H1 (cell line): Measurements from ENCODE around the gene RNF224. TPM values are rescaled to one million over a fixed set of nuclear protein-coding genes. Genes with fewer than 3 reads are reported as not detected.

Source experiments
- CTBP2 ChIP-seq: IDR thresholded peaks from 2 replicates; pipeline ENCODE4 v1.7.0; 2011; ENCODE audit warnings: borderline replicate concordance, mild to moderate bottlenecking, moderate library complexity, mixed read lengths, low read length; ENCODE audit not compliant: insufficient read depth, insufficient read length
- EZH2 ChIP-seq: fragments of 200-600 bp; sonication (generic); IDR thresholded peaks from 2 replicates; pipeline ENCODE4 v1.7.1; 2012; ENCODE audit warnings: low read depth, mild to moderate bottlenecking, moderate library complexity, low read length, inconsistent platforms; ENCODE audit not compliant: severe bottlenecking
- GABPA ChIP-seq: IDR thresholded peaks from 2 replicates; pipeline ENCODE4 v1.6.1; 2011; ENCODE audit warnings: mild to moderate bottlenecking, low read length, moderate library complexity, borderline replicate concordance; ENCODE audit not compliant: insufficient read depth
- POLR2AphosphoS5 ChIP-seq: IDR thresholded peaks from 2 replicates; pipeline ENCODE4 v1.6.1; 2011; ENCODE audit warnings: low read depth, low read length
- RFX5 ChIP-seq: IDR thresholded peaks from 2 replicates; pipeline ENCODE4 v1.6.1; 2011; ENCODE audit warnings: low read depth, low read length, improper control_type of control experiment, borderline replicate concordance
- SP4 ChIP-seq: IDR thresholded peaks from 2 replicates; pipeline ENCODE4 v1.6.1; 2012; ENCODE audit warnings: low read length, inconsistent platforms
- TBP ChIP-seq: IDR thresholded peaks from 2 replicates; pipeline ENCODE4 v1.6.1; 2011; ENCODE audit warnings: low read depth, low read length, improper control_type of control experiment
- polyA plus RNA-seq, 7 experiments: library from polyadenylated mRNA; depleted of rRNA in 3 of 7; stranded (reverse) in 5 of 7; unstranded in 2 of 7; fragments of >200 nt in 5 of 7; fragments of 200-250 nt in 2 of 7; gene quantifications; 1 replicate in 5 of 7; 2 replicates in 1 of 7; 4 replicates in 1 of 7; pipeline versions ENCODE4 v1.2.1 to v1.2.3, GENCODE V29; 2011 to 2013; ENCODE audit warnings: missing spikeins in 2 of 7, mixed read lengths in 2 of 7
- total RNA-seq: library from RNA; stranded (reverse); fragmentation: NEBNext Ultra II Directional; extraction: Animal tissue kit (Norgen Biotek cat#: 25700); gene quantifications from 2 replicates; pipeline ENCODE4 v1.2.1, GENCODE V29; 2021
- TF ChIP-seq, protein P1 (sequence below): fragments of 300-600 bp; sonication (generic); IDR thresholded peaks from 2 replicates; pipeline ENCODE4 v1.7.1; 2012; ENCODE audit warnings: low read length, moderate library complexity, mild to moderate bottlenecking, inconsistent platforms; ENCODE audit not compliant: insufficient replicate concordance
- TF ChIP-seq, protein P2 (sequence below): IDR thresholded peaks from 2 replicates; pipeline ENCODE4 v1.6.1; 2012; ENCODE audit warnings: inconsistent platforms

Gene RNF224
- total and polyA plus RNA-seq, 2 of the 8 experiments (the other 6 are each of a cell fraction or from before 2014, with no cell fraction given): 0.24 TPM; not detected in 1

DNA sequence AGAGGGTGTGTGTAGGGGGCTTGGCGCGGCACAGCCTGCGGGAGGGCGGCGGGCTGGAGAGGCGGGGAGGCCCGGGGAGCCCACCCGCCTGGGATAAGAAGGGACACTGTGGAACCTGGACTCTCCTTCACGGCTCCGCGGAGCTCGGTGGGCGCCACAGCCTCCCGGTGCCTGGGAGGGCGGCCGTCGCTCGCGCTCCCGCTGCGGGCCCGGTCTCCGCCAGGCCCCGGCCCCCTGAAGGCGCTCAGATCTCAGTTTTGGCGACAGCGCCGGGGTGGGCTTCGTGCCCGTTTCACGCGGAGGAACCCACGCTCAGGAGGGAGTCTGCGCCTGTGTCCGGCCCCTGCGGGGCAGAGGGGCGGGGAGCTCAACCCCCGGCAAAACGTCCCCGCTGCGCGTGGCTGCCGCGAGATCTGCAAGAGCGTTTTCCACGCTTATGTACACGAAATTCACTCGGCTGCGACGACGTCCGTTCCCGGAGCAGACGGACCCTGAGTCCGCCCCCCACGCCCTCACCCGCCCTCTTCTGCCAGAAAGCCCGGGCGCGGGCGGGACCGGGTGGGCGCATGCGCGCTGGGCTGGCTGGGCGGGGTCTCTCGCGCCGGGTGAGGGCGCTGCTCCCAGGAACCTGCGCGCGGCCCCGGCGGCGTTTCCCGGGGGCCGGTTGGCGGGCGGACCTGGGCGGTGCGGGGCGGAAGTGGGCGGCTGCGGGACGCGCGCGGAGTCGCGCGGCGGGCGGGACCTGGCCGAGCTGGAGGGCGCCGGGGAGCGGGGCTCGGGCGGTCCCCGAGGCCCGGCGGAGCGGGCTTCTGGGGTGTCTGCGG lies 27.5 kb downstream of the RNF224 start, which contains the start of gene NELFB (continued):
- TF ChIP-seq, protein P1, sequence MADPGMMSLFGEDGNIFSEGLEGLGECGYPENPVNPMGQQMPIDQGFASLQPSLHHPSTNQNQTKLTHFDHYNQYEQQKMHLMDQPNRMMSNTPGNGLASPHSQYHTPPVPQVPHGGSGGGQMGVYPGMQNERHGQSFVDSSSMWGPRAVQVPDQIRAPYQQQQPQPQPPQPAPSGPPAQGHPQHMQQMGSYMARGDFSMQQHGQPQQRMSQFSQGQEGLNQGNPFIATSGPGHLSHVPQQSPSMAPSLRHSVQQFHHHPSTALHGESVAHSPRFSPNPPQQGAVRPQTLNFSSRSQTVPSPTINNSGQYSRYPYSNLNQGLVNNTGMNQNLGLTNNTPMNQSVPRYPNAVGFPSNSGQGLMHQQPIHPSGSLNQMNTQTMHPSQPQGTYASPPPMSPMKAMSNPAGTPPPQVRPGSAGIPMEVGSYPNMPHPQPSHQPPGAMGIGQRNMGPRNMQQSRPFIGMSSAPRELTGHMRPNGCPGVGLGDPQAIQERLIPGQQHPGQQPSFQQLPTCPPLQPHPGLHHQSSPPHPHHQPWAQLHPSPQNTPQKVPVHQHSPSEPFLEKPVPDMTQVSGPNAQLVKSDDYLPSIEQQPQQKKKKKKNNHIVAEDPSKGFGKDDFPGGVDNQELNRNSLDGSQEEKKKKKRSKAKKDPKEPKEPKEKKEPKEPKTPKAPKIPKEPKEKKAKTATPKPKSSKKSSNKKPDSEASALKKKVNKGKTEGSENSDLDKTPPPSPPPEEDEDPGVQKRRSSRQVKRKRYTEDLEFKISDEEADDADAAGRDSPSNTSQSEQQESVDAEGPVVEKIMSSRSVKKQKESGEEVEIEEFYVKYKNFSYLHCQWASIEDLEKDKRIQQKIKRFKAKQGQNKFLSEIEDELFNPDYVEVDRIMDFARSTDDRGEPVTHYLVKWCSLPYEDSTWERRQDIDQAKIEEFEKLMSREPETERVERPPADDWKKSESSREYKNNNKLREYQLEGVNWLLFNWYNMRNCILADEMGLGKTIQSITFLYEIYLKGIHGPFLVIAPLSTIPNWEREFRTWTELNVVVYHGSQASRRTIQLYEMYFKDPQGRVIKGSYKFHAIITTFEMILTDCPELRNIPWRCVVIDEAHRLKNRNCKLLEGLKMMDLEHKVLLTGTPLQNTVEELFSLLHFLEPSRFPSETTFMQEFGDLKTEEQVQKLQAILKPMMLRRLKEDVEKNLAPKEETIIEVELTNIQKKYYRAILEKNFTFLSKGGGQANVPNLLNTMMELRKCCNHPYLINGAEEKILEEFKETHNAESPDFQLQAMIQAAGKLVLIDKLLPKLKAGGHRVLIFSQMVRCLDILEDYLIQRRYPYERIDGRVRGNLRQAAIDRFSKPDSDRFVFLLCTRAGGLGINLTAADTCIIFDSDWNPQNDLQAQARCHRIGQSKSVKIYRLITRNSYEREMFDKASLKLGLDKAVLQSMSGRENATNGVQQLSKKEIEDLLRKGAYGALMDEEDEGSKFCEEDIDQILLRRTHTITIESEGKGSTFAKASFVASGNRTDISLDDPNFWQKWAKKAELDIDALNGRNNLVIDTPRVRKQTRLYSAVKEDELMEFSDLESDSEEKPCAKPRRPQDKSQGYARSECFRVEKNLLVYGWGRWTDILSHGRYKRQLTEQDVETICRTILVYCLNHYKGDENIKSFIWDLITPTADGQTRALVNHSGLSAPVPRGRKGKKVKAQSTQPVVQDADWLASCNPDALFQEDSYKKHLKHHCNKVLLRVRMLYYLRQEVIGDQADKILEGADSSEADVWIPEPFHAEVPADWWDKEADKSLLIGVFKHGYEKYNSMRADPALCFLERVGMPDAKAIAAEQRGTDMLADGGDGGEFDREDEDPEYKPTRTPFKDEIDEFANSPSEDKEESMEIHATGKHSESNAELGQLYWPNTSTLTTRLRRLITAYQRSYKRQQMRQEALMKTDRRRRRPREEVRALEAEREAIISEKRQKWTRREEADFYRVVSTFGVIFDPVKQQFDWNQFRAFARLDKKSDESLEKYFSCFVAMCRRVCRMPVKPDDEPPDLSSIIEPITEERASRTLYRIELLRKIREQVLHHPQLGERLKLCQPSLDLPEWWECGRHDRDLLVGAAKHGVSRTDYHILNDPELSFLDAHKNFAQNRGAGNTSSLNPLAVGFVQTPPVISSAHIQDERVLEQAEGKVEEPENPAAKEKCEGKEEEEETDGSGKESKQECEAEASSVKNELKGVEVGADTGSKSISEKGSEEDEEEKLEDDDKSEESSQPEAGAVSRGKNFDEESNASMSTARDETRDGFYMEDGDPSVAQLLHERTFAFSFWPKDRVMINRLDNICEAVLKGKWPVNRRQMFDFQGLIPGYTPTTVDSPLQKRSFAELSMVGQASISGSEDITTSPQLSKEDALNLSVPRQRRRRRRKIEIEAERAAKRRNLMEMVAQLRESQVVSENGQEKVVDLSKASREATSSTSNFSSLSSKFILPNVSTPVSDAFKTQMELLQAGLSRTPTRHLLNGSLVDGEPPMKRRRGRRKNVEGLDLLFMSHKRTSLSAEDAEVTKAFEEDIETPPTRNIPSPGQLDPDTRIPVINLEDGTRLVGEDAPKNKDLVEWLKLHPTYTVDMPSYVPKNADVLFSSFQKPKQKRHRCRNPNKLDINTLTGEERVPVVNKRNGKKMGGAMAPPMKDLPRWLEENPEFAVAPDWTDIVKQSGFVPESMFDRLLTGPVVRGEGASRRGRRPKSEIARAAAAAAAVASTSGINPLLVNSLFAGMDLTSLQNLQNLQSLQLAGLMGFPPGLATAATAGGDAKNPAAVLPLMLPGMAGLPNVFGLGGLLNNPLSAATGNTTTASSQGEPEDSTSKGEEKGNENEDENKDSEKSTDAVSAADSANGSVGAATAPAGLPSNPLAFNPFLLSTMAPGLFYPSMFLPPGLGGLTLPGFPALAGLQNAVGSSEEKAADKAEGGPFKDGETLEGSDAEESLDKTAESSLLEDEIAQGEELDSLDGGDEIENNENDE: no peak
- TF ChIP-seq CTBP2 (no peak), GABPA (peak; percentile 93), RFX5 (no peak), POLR2AphosphoS5 (0 out of 2 replicates have a peak, but pooled peaks have one; percentile 30), TBP (peak; percentile 38; the same call in 1 of the 2 replicates), SP4 (no peak), EZH2 (no peak)
- TF ChIP-seq, protein P2, sequence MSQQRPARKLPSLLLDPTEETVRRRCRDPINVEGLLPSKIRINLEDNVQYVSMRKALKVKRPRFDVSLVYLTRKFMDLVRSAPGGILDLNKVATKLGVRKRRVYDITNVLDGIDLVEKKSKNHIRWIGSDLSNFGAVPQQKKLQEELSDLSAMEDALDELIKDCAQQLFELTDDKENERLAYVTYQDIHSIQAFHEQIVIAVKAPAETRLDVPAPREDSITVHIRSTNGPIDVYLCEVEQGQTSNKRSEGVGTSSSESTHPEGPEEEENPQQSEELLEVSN: 0 out of 2 replicates have a peak, but pooled peaks have one; percentile 7
